GM18909 (cell line): Measurements from ENCODE around the gene ANAPC2.

Source experiments
- ATAC-seq: cut with Tn5 transposase; IDR thresholded peaks from one replicate; pipeline ENCODE4 v1.9.1; 2021; ENCODE audit warnings: mild to moderate bottlenecking; ENCODE audit not compliant: unreplicated experiment, poor library complexity

ANAPC2 gene

DNA sequence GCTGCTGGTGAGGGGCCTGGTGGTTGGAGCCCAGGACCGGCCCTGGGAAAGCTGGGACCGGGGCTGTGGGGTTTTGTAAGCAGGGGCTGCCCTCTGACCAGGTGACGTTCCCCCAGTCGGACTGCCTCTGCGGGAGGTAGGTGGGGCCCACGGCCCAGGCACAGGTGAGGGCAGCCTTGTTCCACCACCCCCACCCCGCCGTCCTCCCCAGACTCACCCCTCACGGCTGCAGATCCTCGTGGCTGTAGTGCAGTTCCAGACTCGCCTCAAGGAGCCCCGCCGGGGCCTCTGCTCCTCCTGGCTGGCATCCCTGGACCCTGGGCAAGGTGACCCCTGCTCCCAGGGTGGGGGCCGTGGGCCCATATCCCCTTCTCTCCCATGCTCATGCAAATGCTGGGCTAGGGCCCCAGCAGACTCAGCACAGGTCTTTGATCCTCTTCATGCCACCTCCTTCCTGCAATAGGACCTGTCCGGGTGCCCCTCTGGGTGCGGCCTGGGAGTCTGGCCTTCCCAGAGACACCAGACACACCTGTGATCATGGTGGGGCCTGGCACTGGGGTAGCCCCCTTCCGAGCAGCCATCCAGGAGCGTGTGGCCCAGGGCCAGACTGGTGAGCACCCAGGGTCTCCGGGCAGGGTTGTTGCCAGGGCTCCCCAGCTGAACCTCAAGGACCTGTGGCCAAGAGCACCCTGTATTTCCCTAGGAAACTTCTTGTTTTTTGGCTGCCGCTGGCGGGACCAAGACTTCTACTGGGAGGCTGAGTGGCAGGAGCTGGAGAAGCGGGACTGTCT, 27.0 kb upstream of the ANAPC2 start:
- ATAC-seq = no peak

DNA sequence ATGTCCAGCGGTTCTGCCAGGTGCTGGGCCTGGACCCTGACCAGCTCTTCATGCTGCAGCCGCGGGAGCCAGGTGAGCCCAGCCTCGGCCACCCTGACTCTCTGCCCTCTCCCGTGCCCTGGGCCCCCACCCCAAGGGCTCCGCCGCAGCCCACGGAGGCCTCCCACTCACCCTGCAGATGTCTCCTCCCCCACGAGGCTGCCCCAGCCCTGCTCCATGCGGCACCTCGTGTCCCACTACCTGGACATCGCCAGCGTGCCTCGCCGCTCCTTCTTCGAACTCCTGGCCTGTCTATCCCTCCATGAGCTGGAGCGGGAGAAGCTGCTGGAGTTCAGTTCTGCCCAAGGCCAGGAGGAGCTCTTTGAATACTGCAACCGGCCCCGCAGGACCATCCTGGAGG, 26.3 kb upstream of the ANAPC2 start:
- no peak for ATAC-seq

DNA sequence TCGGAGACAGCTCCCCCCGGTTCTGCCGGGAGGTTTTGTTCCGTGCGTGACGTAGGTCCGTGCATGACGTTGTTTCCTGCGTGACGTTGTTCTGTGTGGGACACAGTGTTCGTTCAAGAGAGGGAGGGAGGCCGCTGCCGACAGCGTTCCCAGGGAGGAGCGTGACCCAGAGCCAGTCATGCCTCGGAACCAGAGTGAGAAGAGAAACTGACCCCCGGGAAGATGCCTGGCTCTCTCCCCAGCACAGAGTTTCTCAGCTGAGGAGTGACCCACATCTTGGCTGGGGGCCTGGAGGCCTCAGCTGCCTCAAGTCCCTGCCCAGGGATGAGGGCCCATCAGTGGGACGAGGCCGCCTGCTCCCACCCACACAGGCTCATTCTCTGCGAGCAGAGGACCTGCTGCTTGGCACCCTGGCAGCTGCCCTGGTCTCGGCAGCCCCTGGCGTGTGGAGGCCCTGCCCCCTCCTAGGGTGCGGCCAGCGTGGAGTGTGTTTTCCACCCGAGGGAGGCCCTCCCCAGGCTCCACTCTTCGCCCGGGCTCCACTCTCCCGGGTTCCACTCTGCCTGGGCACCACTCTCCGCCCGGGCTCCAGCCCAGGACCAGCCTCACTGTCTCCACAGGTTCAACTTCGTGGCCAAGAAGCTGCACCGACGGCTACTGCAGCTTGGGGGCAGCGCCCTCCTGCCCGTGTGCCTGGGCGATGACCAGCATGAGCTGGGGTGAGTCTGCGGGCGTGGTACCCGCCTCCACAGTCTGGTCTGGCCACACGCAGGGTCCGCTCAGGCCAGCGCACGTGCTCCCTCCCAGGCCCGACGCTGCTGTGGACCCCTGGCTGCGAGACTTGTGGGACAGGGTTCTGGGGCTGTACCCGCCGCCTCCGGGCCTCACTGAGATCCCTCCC, 25.1 kb upstream of the ANAPC2 start:
- ATAC-seq = no peak

DNA sequence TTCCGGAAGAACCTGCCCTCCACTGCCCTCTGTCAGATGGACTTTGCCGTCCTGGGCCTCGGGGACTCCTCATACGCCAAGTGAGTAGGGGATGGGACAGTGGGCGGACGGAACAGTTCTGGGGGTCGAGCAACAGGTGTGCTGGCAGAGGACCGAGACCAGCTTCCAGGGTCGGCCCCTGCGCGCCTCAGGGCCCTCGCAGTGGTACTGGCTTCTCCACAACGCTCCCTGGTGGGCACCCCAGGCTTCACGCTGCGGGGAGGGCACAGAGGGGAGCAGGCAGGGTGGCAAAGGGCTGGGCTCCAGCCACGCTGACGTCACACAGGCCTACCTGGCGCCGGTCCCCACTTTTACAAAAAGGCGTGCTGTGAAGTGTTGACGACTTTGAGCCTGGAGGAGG, 24.2 kb upstream of the ANAPC2 start:
- no peak for ATAC-seq

DNA sequence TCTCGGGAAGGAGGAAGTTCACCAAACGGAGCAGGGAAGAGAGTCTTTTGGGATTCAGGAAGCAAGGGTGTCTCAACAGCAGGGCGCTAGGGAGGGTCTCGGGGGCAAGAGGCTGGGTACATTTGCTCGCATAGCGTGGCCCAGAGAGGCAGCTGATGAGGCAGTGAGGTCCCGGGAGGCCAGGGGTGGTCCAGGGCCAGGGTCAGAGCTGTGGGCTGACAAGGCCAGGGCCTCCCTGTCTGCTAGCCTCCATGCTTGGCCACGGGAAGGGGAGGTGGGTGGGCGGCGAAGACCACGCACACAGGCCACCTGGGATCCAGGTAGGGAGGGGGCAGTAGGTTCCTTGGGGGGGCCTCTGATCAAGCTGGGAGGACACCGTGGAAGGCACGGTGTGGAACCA, 23.2 kb upstream of the ANAPC2 start:
- no peak for ATAC-seq

DNA sequence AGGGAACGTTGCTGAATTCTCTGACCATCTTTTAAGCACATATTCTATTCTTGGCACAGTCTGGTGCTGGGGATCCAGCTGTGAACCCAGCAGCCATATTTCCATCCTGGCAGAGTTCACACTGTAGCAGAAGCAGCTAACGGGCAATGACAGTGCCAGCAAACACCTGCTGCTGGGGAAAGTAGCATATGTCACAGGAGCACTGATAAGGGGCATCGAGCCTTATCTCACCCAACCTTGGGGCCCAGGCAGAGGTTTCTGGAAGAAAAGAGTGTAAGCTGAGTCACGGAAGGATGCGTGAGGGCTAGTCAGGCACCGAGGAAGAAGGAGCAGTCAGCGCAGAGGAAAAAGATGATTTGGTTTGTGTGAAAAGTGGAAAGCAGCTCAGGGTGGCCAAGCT, 18.2 kb upstream of the ANAPC2 start:
- no peak for ATAC-seq

DNA sequence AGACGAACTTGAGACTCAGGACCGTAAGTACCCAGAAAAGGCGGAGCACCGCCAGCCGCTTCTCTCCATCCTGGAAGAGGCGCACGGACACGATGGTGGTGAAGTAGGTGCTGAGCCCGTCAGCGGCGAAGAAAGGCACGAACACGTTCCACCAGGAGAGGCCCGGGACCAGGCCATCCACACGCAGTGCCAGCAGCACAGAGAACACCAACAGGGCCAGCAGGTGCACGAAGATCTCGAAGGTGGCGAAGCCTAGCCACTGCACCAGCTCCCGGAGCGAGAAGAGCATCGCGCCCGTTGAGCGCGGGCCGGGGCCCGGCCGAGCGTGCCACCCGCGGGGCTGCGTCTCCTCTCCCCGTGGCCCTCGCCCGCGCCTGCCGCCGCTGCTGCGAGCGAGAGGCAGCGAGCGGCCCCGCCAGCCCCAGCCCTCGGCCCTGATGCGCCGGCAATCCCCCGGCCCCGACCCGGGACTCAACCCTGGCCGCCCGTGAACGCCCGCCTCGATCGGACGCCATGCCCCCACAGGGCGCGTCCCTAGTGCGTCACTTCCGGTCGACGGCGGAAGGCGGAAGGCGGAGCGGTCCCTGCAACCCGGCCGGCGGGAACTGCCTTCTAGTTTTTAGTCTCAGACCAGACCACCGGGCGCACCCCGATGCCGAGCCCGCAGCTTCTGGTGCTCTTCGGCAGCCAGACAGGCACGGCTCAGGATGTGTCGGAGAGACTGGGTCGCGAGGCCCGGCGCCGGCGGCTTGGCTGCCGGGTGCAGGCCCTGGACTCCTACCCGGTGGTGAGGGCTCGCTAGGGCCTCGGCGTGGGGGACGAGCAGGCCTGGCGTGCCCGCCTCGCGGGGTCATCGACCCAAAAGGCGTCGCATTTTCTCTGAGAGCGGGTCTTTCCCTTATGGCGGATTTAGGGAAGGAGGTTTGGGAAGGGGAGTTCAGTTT, 17.0 kb upstream of the ANAPC2 start, which contains the start of the genes NDOR1 and TMEM203:
Gene NDOR1, plus strand, starts transcription at position 575 of the 944 bp plus-strand sequence. Its CDS starts 78 bp downstream, at position 653.
Gene TMEM203, minus strand, starts transcription at position 523 of the 944 bp plus-strand sequence. Its CDS starts 234 bp downstream, at position 289.
- peak; percentile 51 for ATAC-seq

DNA sequence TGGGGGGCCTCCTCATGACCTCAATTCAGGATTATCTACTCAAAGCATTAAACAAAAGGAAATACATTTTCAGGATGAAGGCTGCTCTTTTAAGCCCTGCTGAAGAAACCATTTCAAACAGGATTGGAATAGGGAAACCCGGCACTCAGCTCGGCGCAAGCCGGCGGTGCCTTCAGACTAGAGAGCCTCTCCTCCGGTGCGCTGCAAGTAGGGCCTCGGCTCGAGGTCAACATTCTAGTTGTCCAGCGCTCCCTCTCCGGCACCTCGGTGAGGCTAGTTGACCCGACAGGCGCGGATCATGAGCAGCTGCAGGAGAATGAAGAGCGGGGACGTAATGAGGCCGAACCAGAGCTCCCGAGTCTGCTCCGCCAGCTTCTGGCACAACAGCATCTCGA, 16.4 kb upstream of the ANAPC2 start:
- no peak for ATAC-seq

DNA sequence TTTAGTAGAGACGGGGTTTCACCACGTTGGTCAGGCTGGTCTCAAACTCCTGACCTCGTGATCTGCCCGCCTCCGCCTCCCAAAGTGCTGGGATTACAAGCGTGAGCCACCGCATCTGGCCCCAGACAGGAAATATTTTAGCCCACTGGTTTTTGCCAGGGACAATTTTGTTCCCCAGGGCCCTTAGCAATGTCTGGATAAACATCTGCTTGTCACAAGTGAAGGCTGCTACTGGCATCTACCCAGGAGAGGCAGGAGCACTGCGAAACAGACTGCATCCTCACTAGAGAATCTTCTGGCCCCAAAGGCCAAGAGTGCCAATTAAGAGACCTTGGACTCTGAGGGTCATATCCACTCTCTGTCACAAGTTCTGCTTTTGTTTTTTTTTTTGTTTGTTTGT, 14.6 kb upstream of the ANAPC2 start:
- ATAC-seq = no peak

DNA sequence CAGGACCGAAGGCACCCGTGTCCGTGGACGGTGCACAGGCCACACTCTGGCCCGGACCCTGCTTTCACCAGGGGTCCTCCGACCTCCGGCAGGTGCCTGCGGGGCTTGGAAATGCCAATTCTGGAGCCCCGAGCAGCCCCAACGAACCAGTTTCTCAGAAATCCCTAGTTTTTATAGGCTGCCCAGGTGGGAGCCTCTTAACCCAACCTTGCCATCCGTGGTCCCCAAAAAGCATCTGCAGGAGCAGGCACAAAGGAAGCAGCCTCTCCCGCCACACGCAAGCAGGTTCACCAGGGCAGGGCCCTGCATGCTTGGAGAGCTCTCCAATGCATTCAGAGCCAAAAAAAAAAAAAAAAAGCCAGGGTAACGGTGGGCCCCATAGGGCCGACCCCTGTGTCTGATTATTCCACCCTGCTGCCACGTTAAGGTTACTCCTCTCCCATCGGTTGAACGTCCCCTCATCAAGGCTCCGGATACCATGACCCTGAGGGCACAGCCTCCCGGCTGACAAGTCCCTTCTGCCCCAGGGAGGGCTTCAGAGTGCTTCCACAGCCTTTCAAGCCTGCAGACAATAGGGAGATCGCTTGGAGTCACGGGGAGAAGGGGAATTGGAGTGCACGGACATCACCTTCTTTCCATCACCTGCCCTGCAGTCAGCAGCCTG, 13.0 kb upstream of the ANAPC2 start:
- no peak for ATAC-seq

DNA sequence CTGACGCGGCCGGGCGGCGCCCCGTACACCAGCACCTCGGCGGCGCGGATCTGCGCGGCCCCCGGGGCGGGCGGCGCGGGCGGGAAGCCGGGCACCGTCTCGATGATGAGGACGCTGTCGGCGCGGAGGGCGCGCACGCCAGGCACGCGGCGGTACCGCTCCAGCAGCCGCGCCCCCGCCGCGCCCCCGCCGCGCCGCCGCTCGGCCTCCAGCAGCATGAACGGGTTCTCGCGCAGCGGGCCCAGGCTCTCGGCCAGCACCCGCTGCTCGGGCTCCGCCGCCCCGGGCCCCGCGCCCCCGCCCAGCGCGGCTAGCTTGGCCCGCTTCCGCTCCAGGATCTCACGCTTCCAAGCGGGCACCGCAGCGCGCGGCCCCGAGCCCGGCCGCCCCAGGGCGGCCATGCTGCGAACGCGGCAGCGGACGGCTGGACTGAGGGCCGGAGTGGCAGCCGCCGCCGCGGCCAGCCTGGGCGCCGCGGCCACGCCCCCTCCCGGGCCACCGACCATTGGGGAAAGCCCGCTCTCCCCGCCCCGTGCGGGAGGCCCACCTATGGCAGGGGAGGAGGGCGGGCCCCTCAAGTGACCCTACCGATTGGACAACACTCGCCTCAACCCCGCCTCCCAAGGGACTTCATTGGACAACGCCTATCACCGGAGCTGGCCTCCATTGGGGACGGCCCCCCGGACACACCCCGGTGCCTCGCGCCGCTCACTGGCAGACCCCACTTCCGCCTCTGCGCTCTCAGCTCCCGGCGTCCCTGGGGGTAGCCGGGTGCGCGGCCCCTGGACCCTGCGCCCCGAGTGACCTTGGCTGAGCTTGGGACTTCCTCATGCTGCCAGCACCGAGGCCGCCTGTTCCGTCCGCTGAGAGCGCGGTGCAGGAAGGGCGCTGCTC, 12.2 kb upstream of the ANAPC2 start, which contains the start of gene TPRN:
Gene TPRN, minus strand, starts transcription at position 431 of the 894 bp plus-strand sequence. Its CDS starts 30 bp downstream, at position 401.
- peak; percentile 88 for ATAC-seq

DNA sequence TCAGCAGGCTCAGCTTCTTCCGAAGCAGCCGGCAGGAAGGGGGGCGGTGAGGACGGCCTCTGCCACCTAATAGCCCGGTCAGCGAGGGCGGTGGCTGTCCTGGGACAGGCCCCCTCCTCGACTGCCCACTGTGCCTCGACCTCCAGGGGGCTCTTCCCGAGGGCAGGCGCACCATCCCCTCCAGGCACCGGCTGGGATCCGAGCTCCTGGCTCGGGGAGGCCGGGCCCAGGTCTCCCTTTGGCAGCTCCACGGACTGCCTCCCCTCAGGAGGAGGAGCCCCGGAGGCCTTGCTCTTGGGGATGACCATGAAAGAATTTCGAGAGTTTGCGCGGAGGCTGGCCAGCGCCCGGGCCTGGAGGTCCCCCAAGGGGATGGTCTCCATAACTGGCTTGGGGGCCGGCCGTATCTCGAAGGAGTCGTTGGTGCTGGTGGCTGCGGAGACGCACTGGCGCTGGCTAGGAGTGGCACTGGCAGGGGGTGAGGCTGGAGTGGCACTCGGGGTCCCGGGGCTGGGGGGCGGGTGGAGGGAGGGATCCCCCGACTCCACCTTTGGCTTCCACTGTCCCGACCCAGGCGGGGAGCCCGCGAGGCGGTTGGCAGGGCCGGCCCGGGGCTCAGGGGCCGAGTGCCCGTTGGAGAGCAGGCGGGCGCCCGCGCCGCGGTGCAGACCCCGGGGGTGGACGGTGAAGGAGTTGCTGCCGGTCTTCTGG, 11.2 kb upstream of the ANAPC2 start:
- no peak for ATAC-seq

DNA sequence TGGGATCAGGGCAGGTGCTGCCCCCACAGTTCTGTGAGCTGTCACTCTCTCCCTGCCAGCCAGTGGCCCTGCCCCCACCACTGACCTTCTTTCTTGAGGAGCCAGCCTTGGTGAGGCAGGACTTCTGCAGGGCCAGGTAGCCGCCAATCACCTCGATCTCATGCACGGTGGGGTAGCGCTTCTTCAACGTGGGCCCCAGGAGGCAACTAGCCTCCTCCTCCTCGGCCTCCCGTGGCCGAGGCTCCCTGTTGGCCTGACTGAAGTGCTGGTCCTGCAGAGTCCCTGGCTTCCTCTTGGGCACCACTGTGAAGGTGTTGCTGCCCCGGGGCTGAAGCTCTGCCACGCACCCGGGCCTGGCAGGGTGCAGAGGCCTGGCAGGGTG, 10.5 kb upstream of the ANAPC2 start:
- no peak for ATAC-seq

DNA sequence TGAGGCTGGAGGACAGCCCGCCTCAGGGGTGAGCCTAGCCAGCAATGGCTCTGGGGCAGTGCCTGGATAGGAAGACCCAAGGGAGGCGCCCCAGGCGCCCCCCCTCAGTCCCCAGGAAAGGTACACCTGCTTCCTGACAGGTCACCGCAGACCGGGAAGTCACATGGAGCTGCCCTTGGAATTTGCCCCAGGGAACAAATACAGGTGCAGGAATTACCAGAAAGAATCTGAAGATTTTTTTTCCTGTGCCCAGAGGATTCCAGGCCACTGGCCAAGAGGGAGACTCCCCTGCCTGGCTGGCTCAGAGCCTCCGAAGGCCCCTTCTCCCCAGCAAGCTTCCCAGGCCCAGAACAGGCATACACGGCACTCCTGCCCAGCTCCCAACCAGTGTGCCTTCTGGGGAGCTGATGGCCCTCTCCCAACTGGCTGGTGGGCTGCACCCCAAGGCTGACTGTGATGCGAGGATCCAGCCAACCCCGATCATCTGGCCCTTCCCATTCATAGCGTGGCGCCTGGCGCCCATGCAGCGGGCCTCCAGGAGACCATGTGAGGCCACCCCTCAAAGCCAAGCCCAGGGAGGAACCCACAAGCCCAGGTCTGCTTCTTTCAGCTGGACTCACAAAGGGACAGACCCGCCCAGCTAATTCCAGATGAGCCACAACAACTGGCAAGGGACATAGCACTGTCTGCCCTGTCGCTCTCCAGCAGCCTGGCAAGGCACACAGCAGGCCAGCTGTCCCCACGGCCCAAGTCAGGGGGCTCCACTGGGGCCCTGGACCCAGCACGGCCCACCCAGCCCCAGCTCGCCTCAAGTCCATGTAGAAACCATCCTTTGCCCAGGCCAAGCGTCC, 9.9 kb upstream of the ANAPC2 start:
- no peak for ATAC-seq

DNA sequence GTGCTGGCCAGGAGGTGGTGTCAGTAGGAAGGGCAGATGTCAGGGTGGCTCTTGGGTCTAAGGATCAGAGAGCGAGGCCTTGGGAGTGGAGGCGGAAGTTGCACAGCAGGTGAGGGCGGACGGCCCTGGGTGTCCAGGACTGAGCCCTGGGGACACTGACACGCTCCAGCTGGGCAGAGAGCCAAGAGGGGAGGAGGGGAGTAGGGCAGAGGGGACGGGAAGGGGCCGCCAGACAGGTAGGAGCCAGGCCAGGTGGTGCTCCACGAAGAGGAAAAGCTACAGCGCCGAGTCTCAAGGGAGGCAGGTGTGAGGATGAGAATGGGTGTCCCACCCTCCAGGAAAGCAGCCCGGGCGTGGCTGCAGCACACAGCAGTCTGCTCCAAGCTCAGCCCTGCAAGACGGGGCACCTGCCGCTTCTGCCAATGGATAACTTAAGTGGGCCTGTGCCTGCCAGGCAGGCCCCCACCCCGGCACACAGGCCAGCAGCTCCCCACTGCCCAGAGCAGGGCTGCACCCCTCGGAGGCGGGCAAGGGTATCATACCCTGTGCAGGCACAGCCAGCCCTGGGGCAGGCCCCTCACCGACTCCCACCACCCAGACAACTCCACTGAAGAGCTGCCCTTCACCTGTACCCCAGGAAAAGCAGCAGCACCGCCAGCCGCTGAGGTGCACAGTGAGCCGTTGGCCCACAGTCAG, 7.3 kb upstream of the ANAPC2 start:
- ATAC-seq = no peak

DNA sequence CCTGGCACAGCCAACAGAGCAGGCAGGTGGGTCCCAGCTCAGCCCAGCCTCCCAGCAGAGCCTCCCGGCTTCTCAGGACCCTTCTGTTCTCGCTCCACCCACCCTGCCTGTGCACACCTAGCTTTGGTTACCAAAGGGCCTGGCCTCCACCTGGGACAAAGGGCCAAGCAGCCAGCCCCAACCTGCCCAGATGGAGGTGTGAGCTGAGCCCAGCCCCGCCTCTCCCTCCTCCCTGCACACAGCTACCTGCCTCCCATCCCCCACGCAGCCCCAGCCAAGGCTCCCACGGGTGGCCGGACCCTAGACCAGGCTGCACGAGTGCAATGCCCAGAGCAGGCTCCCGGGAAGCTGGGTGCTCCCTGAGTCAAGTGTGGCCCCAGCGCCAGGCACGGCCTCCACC, 6.5 kb upstream of the ANAPC2 start:
- ATAC-seq = no peak

DNA sequence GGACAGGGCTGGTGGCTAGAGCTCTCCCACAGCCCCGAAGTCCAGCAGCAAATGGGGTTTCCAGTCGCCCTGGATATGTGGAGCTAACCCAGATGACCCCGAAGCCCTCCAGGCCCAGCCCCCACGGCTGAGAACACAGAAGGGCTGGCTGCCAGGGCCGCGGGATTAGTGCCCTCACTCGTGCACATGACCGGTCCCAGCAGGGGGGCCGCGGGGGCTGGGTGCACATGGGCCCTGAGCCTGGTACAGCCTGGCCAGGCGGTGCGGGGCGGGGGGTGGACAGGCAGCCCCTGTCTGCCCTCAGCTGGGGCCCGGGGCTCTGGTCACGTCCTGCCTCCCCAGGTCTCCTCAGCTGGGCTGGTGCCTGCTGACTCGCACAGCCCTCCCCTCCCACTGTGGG, 6.0 kb upstream of the ANAPC2 start:
- no peak for ATAC-seq
